ENCODE data around the gene GRIK2.

DNA sequence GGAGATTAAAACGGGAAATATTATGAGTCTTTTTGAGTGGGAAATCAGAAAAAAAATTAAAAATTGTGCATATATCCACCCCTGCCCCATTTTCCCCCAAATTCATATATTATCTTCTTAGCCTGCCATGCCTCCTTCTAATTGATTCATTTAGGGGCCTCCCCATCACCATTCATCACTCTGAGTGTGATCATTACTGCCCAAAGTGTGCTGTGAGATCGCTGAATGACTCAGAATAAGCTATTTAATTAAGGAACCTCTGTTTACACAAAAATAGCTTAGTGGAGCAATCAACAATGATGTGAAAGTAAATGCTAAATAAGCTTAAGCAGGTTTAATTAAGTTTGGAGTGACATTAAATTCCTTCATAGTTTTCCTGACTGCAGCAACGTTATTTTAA is 645.5 kb downstream of the GRIK2 start:
- TF ChIP-seq, protein P1, sequence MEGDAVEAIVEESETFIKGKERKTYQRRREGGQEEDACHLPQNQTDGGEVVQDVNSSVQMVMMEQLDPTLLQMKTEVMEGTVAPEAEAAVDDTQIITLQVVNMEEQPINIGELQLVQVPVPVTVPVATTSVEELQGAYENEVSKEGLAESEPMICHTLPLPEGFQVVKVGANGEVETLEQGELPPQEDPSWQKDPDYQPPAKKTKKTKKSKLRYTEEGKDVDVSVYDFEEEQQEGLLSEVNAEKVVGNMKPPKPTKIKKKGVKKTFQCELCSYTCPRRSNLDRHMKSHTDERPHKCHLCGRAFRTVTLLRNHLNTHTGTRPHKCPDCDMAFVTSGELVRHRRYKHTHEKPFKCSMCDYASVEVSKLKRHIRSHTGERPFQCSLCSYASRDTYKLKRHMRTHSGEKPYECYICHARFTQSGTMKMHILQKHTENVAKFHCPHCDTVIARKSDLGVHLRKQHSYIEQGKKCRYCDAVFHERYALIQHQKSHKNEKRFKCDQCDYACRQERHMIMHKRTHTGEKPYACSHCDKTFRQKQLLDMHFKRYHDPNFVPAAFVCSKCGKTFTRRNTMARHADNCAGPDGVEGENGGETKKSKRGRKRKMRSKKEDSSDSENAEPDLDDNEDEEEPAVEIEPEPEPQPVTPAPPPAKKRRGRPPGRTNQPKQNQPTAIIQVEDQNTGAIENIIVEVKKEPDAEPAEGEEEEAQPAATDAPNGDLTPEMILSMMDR (IDR thresholded peaks at IDR 0.05) = no peak
- TF ChIP-seq EP300 (IDR thresholded peaks at IDR 0.05) = no peak

Data from suprapubic skin (tissue), 3 donors.